HEK293 (cell line): ENCODE data around the gene RGS21.

ENCODE experiments used
- CTCF ChIA-PET: fragments of 350-600 bp; formaldehyde crosslinking; extraction: SDS; loops from one replicate; lab custom pipeline; 2021; ENCODE audit warnings: antibody characterized with exemption; lab: Yijun Ruan, JAX
- POLR2A ChIA-PET: fragments of 300-600 bp; formaldehyde crosslinking; extraction: SDS; loops from one replicate; lab custom pipeline; 2020; ENCODE audit warnings: antibody characterized with exemption, inconsistent platforms; lab: Yijun Ruan, JAX
- H3K27ac ChIP-seq: fragments of 200-500 bp; sonication (Bioruptor generic); 2 replicates; pipeline ENCODE4 v1.5.1; 2014; ENCODE audit warnings: low read depth, low read length, control low read depth, inconsistent platforms; ENCODE audit errors: extremely low read depth
- H3K36me3 ChIP-seq, 2 experiments: fragments of 200-500 bp in 1 of 2; sonication (Bioruptor generic) in 1 of 2; 1 replicate in 1 of 2; 2 replicates in 1 of 2; pipeline ENCODE4 v1.5.1; 2014 to 2017; ENCODE audit warnings: inconsistent platforms in 2 of 2, low read length in 2 of 2; ENCODE audit not compliant: control insufficient read depth in 2 of 2, insufficient read depth in 1 of 2
- H3K4me1 ChIP-seq: fragments of 200-500 bp; sonication (Bioruptor generic); 2 replicates; pipeline ENCODE4 v1.5.1; 2014; ENCODE audit warnings: mild to moderate bottlenecking, low read length, inconsistent platforms; ENCODE audit not compliant: control insufficient read depth, insufficient read depth
- H3K4me3 ChIP-seq: 2 replicates; pipeline ENCODE4 v1.5.1; 2011; ENCODE audit warnings: low read depth, mild to moderate bottlenecking, control low read depth, low read length, moderate library complexity
- H3K9me3 ChIP-seq: fragments of 200-500 bp; sonication (Bioruptor generic); 2 replicates; pipeline ENCODE4 v1.5.1; 2014; ENCODE audit warnings: low read depth, low read length, inconsistent platforms; ENCODE audit not compliant: control insufficient read depth, insufficient read depth
- CTCF ChIP-seq: fragments of 450-650 bp; formaldehyde crosslinking; IDR thresholded peaks from 2 replicates; pipeline ENCODE4 v1.5.1; 2016; ENCODE audit warnings: missing biosample characterization, missing genetic modification characterization
- ELK4 ChIP-seq: IDR thresholded peaks from 2 replicates; pipeline ENCODE4 v1.6.1; 2011; ENCODE audit warnings: mild to moderate bottlenecking, low read depth, low read length, borderline replicate concordance
- OSR2 ChIP-seq: fragments of 450-650 bp; formaldehyde crosslinking; IDR thresholded peaks from 2 replicates; pipeline ENCODE4 v1.5.1; 2016; ENCODE audit warnings: missing biosample characterization, missing genetic modification characterization
- PRDM1 ChIP-seq: fragments of 450-650 bp; formaldehyde crosslinking; IDR thresholded peaks from 2 replicates; pipeline ENCODE4; 2016; ENCODE audit warnings: missing biosample characterization, missing genetic modification characterization
- RBAK ChIP-seq: fragments of 450-650 bp; formaldehyde crosslinking; IDR thresholded peaks from 2 replicates; pipeline ENCODE4 v1.5.1; 2016; ENCODE audit warnings: missing biosample characterization, missing genetic modification characterization
- SP7 ChIP-seq: fragments of 450-650 bp; formaldehyde crosslinking; IDR thresholded peaks from 2 replicates; pipeline ENCODE4 v1.5.1; 2016; ENCODE audit warnings: missing biosample characterization, missing genetic modification characterization
- YY1 ChIP-seq: fragments of 450-650 bp; formaldehyde crosslinking; IDR thresholded peaks from 2 replicates; pipeline ENCODE4 v1.5.1; 2018; ENCODE audit warnings: missing biosample characterization, missing genetic modification characterization
- ZBTB21 ChIP-seq: fragments of 450-650 bp; formaldehyde crosslinking; IDR thresholded peaks from 2 replicates; pipeline ENCODE4 v1.5.1; 2017; ENCODE audit warnings: missing biosample characterization, missing genetic modification characterization
- ZIC2 ChIP-seq: fragments of 450-650 bp; formaldehyde crosslinking; IDR thresholded peaks from 2 replicates; pipeline ENCODE4 v1.5.1; 2016; ENCODE audit warnings: missing biosample characterization, missing genetic modification characterization
- ZNF133 ChIP-seq: fragments of 450-650 bp; formaldehyde crosslinking; IDR thresholded peaks from 2 replicates; pipeline ENCODE4 v1.5.1; 2016; ENCODE audit warnings: missing biosample characterization, missing genetic modification characterization
- ZNF157 ChIP-seq: fragments of 450-650 bp; formaldehyde crosslinking; IDR thresholded peaks from 2 replicates; pipeline ENCODE4 v1.5.1; 2016; ENCODE audit warnings: missing biosample characterization, missing genetic modification characterization
- ZNF266 ChIP-seq: fragments of 450-650 bp; formaldehyde crosslinking; IDR thresholded peaks from 2 replicates; pipeline ENCODE4 v1.5.1; 2016; ENCODE audit warnings: missing biosample characterization, missing genetic modification characterization, low read depth
- ZNF366 ChIP-seq: fragments of 450-650 bp; formaldehyde crosslinking; conservative IDR thresholded peaks from 2 replicates; pipeline ENCODE4 v1.5.1; 2016; ENCODE audit warnings: missing biosample characterization, missing genetic modification characterization
- ZNF416 ChIP-seq: fragments of 450-650 bp; formaldehyde crosslinking; IDR thresholded peaks from 2 replicates; pipeline ENCODE4 v1.5.1; 2016; ENCODE audit warnings: missing biosample characterization, missing genetic modification characterization
- ZNF423 ChIP-seq: fragments of 450-650 bp; formaldehyde crosslinking; IDR thresholded peaks from 2 replicates; pipeline ENCODE4 v1.5.1; 2016; ENCODE audit warnings: missing biosample characterization, missing genetic modification characterization
- ZNF501 ChIP-seq: fragments of 450-650 bp; formaldehyde crosslinking; IDR thresholded peaks from 2 replicates; pipeline ENCODE4 v1.5.1; 2016; ENCODE audit warnings: missing biosample characterization, missing genetic modification characterization
- ZNF529 ChIP-seq: fragments of 450-650 bp; formaldehyde crosslinking; IDR thresholded peaks from 2 replicates; pipeline ENCODE4 v1.5.1; 2017; ENCODE audit warnings: missing genetic modification characterization, missing biosample characterization; ENCODE audit not compliant: insufficient replicate concordance
- ZNF555 ChIP-seq: fragments of 450-650 bp; formaldehyde crosslinking; conservative IDR thresholded peaks from 2 replicates; pipeline ENCODE4 v1.5.1; 2017; ENCODE audit warnings: missing biosample characterization, mild to moderate bottlenecking, missing genetic modification characterization, inconsistent platforms
- ZNF580 ChIP-seq: fragments of 450-650 bp; formaldehyde crosslinking; IDR thresholded peaks from 2 replicates; pipeline ENCODE4 v1.5.1; 2016; ENCODE audit warnings: missing biosample characterization, missing genetic modification characterization
- ZNF76 ChIP-seq: fragments of 450-650 bp; formaldehyde crosslinking; IDR thresholded peaks from 2 replicates; pipeline ENCODE4; 2016; ENCODE audit warnings: low read depth, missing biosample characterization, missing genetic modification characterization, borderline replicate concordance
- ZSCAN16 ChIP-seq: fragments of 450-650 bp; formaldehyde crosslinking; IDR thresholded peaks from 2 replicates; pipeline ENCODE4 v1.5.1; 2016; ENCODE audit warnings: missing biosample characterization, missing genetic modification characterization
- TF ChIP-seq, protein P1 (sequence below): fragments of 450-650 bp; formaldehyde crosslinking; IDR thresholded peaks from 2 replicates; pipeline ENCODE4 v1.5.1; 2016; ENCODE audit warnings: missing biosample characterization, missing genetic modification characterization
- TF ChIP-seq, protein P2 (sequence below): fragments of 450-650 bp; formaldehyde crosslinking; IDR thresholded peaks from 2 replicates; pipeline ENCODE4 v1.5.1; 2016; ENCODE audit warnings: missing biosample characterization, missing genetic modification characterization
- TF ChIP-seq, protein P3 (sequence below): fragments of 450-650 bp; formaldehyde crosslinking; IDR thresholded peaks from 2 replicates; pipeline ENCODE4 v1.5.1; 2016; ENCODE audit warnings: missing biosample characterization, missing genetic modification characterization

The RGS21 gene

DNA sequence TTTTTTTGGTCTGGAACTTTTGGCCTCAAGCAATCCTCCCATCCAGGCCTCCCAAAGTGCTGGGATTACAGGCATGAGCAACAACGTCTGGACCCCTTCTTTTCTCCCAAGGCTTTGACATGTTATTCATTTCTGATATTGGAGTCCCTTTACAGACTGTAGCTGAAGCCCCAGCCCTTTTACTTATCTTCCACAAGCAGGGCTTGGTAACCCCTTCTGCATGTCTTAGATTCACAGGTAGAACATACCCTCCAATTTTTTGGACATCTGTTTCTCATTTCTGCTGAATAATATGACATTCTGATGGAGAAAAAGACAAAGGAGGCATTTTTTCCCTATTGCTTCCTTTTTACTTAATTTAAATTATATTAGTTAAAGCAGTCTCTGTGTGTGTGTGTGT, 39.2 kb upstream of the RGS21 start:
- POLR2A ChIA-PET, result no interaction called here
- no peaks in the 10 kb centered on the region for H3K36me3 ChIP-seq
- no peaks in the 10 kb centered on the region for H3K9me3 ChIP-seq
- no peak overlapping the region for H3K27ac ChIP-seq
- H3K4me1 ChIP-seq, result no peaks in the 10 kb centered on the region
- no peak overlapping the region for H3K4me3 ChIP-seq
- CTCF ChIA-PET, result interaction anchor here (0.7 kb wide), 1 partner anchor 20 kb away, joined by 3 read pairs; no protein-coding TSS in a partner anchor
- TF ChIP-seq ZNF157 (tag by site-specific recombination) (no peak), ZNF555 (tag by site-specific recombination) (no peak), RBAK (tag by site-specific recombination) (no peak), ZNF529 (no peak), ZSCAN16 (no peak), PRDM1 (tag by site-specific recombination) (no peak), OSR2 (tag by site-specific recombination) (no peak), ELK4 (no peak), ZNF501 (tag by site-specific recombination) (no peak)

- Histone ChIP-seq H3K4me3 (no peak overlapping the region), H3K4me1 (no peaks in the 10 kb centered on the region), H3K9me3 (no peaks in the 10 kb centered on the region), H3K36me3 (no peaks in the 10 kb centered on the region), H3K27ac (no peak overlapping the region)
- no peak for TF ChIP-seq CTCF (tag by site-specific recombination)
- no peak for TF ChIP-seq ZIC2
- no peak for TF ChIP-seq ZNF133 (tag by site-specific recombination)
- no peak for TF ChIP-seq ZNF423 (tag by site-specific recombination)
- no peak for TF ChIP-seq ZNF366
- TF ChIP-seq YY1 (tag by site-specific recombination), result no peak
- ChIA-PET CTCF (no interaction called here), POLR2A (no interaction called here)
Observed at GRCh38 chr1:192284927-192285326, 31.9 kb upstream of the RGS21 start.

DNA sequence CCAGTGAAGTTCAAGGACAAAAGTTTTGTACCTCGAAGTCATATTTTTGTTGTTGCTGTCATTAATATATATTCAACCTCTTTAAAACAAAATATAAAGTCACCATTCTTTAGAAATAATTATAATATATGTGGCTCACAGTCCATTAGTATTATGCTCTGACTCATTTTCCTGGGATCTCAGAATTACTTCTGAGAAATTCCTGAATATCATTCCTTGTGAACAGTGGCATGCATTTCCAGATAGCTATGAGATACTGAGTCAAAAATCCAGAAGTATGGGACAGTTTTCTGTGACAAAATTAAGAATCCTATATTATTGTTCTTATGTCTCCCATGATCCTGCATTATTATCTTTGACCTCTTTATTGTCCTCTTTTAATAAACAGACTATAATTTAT, 13.8 kb upstream of the RGS21 start:
- Histone ChIP-seq H3K27ac (no peak overlapping the region), H3K36me3 (no peaks in the 10 kb centered on the region), H3K4me3 (no peak overlapping the region), H3K4me1 (no peaks in the 10 kb centered on the region), H3K9me3 (no peaks in the 10 kb centered on the region)
- POLR2A ChIA-PET, result no interaction called here
- CTCF ChIA-PET, result no interaction called here
- TF ChIP-seq ZNF416 (tag by site-specific recombination) (no peak), ZNF266 (no peak), ZBTB21 (tag by site-specific recombination) (no peak), ZNF76 (tag by site-specific recombination) (no peak), ZNF580 (no peak), OSR2 (tag by site-specific recombination) (no peak), SP7 (tag by site-specific recombination) (no peak)
- TF ChIP-seq, protein P1, sequence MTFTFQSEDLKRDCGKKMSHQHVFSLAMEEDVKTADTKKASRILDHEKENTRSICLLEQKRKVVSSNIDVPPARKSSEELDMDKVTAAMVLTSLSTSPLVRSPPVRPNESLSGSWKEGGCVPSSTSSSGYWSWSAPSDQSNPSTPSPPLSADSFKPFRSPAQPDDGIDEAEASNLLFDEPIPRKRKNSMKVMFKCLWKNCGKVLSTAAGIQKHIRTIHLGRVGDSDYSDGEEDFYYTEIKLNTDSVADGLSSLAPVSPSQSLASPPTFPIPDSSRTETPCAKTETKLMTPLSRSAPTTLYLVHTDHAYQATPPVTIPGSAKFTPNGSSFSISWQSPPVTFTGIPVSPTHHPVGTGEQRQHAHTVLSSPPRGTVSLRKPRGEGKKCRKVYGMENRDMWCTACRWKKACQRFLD, result no peak
- TF ChIP-seq, protein P2, sequence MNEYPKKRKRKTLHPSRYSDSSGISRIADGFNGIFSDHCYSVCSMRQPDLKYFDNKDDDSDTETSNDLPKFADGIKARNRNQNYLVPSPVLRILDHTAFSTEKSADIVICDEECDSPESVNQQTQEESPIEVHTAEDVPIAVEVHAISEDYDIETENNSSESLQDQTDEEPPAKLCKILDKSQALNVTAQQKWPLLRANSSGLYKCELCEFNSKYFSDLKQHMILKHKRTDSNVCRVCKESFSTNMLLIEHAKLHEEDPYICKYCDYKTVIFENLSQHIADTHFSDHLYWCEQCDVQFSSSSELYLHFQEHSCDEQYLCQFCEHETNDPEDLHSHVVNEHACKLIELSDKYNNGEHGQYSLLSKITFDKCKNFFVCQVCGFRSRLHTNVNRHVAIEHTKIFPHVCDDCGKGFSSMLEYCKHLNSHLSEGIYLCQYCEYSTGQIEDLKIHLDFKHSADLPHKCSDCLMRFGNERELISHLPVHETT (tag by site-specific recombination), result no peak
- TF ChIP-seq, protein P3, sequence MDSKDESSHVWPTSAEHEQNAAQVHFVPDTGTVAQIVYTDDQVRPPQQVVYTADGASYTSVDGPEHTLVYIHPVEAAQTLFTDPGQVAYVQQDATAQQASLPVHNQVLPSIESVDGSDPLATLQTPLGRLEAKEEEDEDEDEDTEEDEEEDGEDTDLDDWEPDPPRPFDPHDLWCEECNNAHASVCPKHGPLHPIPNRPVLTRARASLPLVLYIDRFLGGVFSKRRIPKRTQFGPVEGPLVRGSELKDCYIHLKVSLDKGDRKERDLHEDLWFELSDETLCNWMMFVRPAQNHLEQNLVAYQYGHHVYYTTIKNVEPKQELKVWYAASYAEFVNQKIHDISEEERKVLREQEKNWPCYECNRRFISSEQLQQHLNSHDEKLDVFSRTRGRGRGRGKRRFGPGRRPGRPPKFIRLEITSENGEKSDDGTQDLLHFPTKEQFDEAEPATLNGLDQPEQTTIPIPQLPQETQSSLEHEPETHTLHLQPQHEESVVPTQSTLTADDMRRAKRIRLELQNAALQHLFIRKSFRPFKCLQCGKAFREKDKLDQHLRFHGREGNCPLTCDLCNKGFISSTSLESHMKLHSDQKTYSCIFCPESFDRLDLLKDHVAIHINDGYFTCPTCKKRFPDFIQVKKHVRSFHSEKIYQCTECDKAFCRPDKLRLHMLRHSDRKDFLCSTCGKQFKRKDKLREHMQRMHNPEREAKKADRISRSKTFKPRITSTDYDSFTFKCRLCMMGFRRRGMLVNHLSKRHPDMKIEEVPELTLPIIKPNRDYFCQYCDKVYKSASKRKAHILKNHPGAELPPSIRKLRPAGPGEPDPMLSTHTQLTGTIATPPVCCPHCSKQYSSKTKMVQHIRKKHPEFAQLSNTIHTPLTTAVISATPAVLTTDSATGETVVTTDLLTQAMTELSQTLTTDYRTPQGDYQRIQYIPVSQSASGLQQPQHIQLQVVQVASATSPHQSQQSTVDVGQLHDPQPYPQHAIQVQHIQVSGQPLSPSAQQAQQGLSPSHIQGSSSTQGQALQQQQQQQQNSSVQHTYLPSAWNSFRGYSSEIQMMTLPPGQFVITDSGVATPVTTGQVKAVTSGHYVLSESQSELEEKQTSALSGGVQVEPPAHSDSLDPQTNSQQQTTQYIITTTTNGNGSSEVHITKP, result no peak
